CD14-positive monocyte (primary cell): ENCODE data around the gene SPIRE1. TPM values are rescaled to one million over a fixed set of nuclear protein-coding genes. Genes with fewer than 3 reads are reported as not detected.
"Not testable (repeated sequence)": the region's sequence is repeated elsewhere in the genome, so short reads cannot be mapped to it uniquely, and the experiment has no call there.

Source experiments
- DNase-seq, 3 donors: peaks; one replicate each; pipeline ENCODE4 v3.0.0-alpha.2; 2011 to 2022
- H2AFZ ChIP-seq: 2 replicates; pipeline ENCODE4 v1.6.0; 2012; ENCODE audit warnings: mild to moderate bottlenecking, low read depth, low read length, inconsistent platforms; ENCODE audit not compliant: insufficient read depth, poor library complexity, severe bottlenecking
- H3K27ac ChIP-seq, 2 donors: 1 replicate in 1 of 2; 2 replicates in 1 of 2; pipeline ENCODE4 v1.5.1; 2012 to 2013; ENCODE audit warnings: low read length in 2 of 2, control low read depth in 1 of 2, inconsistent platforms in 1 of 2, low read depth in 1 of 2, mild to moderate bottlenecking in 1 of 2
- H3K27me3 ChIP-seq, 2 donors: one replicate each; pipeline versions ENCODE4 v1.6.0 to v1.6.1; 2011 to 2013; ENCODE audit warnings: low read length in 2 of 2; ENCODE audit not compliant: control insufficient read depth in 2 of 2, insufficient read depth in 2 of 2
- H3K36me3 ChIP-seq, 2 donors: replicated peaks in 1 of 2; 1 replicate in 1 of 2; 2 replicates in 1 of 2; pipeline versions ENCODE4 v1.5.1 to v1.6.1; 2012 to 2013; ENCODE audit warnings: low read length in 2 of 2, control low read depth in 1 of 2, inconsistent platforms in 1 of 2, mild to moderate bottlenecking in 1 of 2; ENCODE audit not compliant: insufficient read depth in 2 of 2, control insufficient read depth in 1 of 2
- H3K4me1 ChIP-seq, 2 donors: 1 replicate in 1 of 2; 2 replicates in 1 of 2; pipeline versions ENCODE4 v1.5.1 to v1.6.1; 2012 to 2013; ENCODE audit warnings: low read length in 2 of 2, control low read depth in 1 of 2, inconsistent platforms in 1 of 2, mild to moderate bottlenecking in 1 of 2, moderate library complexity in 1 of 2; ENCODE audit not compliant: insufficient read depth in 2 of 2, control insufficient read depth in 1 of 2
- H3K4me2 ChIP-seq: replicated peaks from 2 replicates; pipeline ENCODE3; 2012; ENCODE audit warnings: low read length, moderate library complexity, mild to moderate bottlenecking; ENCODE audit not compliant: poor library complexity, severe bottlenecking; ENCODE audit errors: extremely low read depth
- H3K4me3 ChIP-seq, 3 experiments: fragments of 200-600 bp in 1 of 3; sonication (generic) in 1 of 3; replicated peaks in 1 of 3; 1 replicate in 2 of 3; 2 replicates in 1 of 3; pipeline ENCODE4 v1.5.1; 2011 to 2013; ENCODE audit warnings: low read length in 3 of 3, mild to moderate bottlenecking in 3 of 3, control low read depth in 2 of 3, low read depth in 2 of 3, inconsistent platforms in 1 of 3, moderate library complexity in 1 of 3
- H3K79me2 ChIP-seq: 2 replicates; pipeline ENCODE4 v1.6.0; 2012; ENCODE audit warnings: mild to moderate bottlenecking, control low read depth, inconsistent platforms, low read length, moderate library complexity; ENCODE audit not compliant: insufficient read depth
- H3K9ac ChIP-seq: 2 replicates; pipeline ENCODE4 v1.6.0; 2017; ENCODE audit warnings: low read length, mild to moderate bottlenecking; ENCODE audit not compliant: insufficient read depth, poor library complexity, severe bottlenecking
- H3K9me3 ChIP-seq, 2 donors: replicated peaks in 1 of 2; 1 replicate in 1 of 2; 2 replicates in 1 of 2; pipeline versions ENCODE4 v1.5.1 to v1.6.1; 2012 to 2013; ENCODE audit warnings: low read length in 2 of 2, control low read depth in 1 of 2; ENCODE audit not compliant: control insufficient read depth in 1 of 2, insufficient read depth in 1 of 2
- H4K20me1 ChIP-seq: 2 replicates; pipeline ENCODE4 v1.6.0; 2012; ENCODE audit warnings: mild to moderate bottlenecking, low read length, control low read depth, moderate library complexity; ENCODE audit not compliant: insufficient read depth
- H3K27ac Mint-ChIP-seq, 7 donors: one replicate each; pipeline ENCODE4 v1.8.0; 2020; ENCODE audit warnings: mild to moderate bottlenecking in 7 of 7, mixed read lengths in 7 of 7, moderate library complexity in 6 of 7, inconsistent platforms in 2 of 7
- H3K27me3 Mint-ChIP-seq, 3 donors: one replicate each; pipeline ENCODE4 v1.8.0; 2021 to 2022; ENCODE audit warnings: low read depth in 3 of 3, mild to moderate bottlenecking in 3 of 3, mixed read lengths in 3 of 3, moderate library complexity in 3 of 3, inconsistent platforms in 1 of 3
- H3K36me3 Mint-ChIP-seq, 2 donors: one replicate each; pipeline ENCODE4 v1.8.0; 2020; ENCODE audit warnings: mixed read lengths in 2 of 2, inconsistent platforms in 1 of 2, mild to moderate bottlenecking in 1 of 2
- H3K4me1 Mint-ChIP-seq: one replicate; pipeline ENCODE4 v1.8.0; 2020; ENCODE audit warnings: mild to moderate bottlenecking, mixed read lengths
- H3K4me3 Mint-ChIP-seq, 2 donors: one replicate each; pipeline ENCODE4 v1.8.0; 2020; ENCODE audit warnings: mild to moderate bottlenecking in 2 of 2, mixed read lengths in 2 of 2, moderate library complexity in 1 of 2
- H3K9me3 Mint-ChIP-seq, 7 donors: one replicate each; pipeline ENCODE4 v1.8.0; 2020 to 2022; ENCODE audit warnings: mixed read lengths in 7 of 7, mild to moderate bottlenecking in 6 of 7, moderate library complexity in 6 of 7, inconsistent platforms in 2 of 7
- WGBS: methylation state at CpG from one replicate; pipeline ENCODE4 v1.1.5; 2013; ENCODE audit warnings: missing lambda C conversion rate; ENCODE audit not compliant: insufficient coverage; 5-methylcytosine and 5-hydroxymethylcytosine counted together
- intact Hi-C, 2 donors: fragments of 100-400 bp; cut with micrococcal nuclease; formaldehyde crosslinking; loops; one replicate each; pipeline versions ENCODE4 v1.15.0 to v1.15.1; 2023
- polyA plus RNA-seq, 3 donors: library from polyadenylated mRNA; depleted of rRNA in 1 of 3; unstranded in 2 of 3; stranded (reverse) in 1 of 3; fragments of 300-500 nt in 2 of 3; fragments of >200 nt in 1 of 3; fragmentation: Illumina TruSeq in 2 of 3; gene quantifications; 1 replicate in 2 of 3; 2 replicates in 1 of 3; pipeline ENCODE4 v1.2.3, GENCODE V29; 2012 to 2021
- TF ChIP-seq, protein P1 (sequence below): fragments of 200-600 bp; IDR thresholded peaks from one replicate; pipeline ENCODE4 v1.8.0; 2022; ENCODE audit warnings: antibody characterized with exemption, mild to moderate bottlenecking

The SPIRE1 gene
- polyA plus RNA-seq, 3 donors, result 1.7 to 1.9 (median 1.8) TPM

DNA sequence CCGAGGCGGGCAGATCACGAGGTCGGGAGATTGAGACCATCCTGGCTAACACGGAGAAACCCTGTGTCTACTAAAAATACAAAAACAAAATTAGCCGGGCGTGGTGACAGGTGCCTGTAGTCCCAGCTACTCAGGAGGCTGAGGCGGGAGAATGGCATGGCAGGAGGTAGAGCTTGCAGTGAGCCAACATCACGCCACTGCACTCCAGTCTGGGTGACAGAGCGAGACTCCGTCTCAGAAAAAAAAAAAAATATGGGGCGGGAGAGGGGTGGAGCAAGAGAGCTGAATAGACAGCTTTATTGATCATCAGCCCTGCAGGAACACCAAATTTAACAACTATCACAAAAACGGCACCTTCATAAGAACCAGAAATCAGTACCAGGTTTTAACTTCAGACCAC lies 106.4 kb downstream of the SPIRE1 start:
- H3K27ac ChIP-seq, H3K36me3 Mint-ChIP-seq, H2AFZ ChIP-seq, DNase-seq, H3K79me2 ChIP-seq, intact Hi-C loops, H3K27me3 ChIP-seq, H3K36me3 ChIP-seq, H3K4me1 ChIP-seq, H3K9ac ChIP-seq, H3K4me3 Mint-ChIP-seq, H3K27me3 Mint-ChIP-seq, H3K4me3 ChIP-seq, H3K27ac Mint-ChIP-seq, H4K20me1 ChIP-seq, H3K4me2 ChIP-seq, H3K4me1 Mint-ChIP-seq: not testable (repeated sequence)
- H3K9me3 ChIP-seq, result peaks cover 29 to 31% of the 10 kb centered on the region in 2 donors
- WGBS, result no CpG with 5 or more reads among the region's 13 CpGs
- H3K9me3 Mint-ChIP-seq, result peaks cover 26 to 40% (median 34%) of the 10 kb centered on the region in 7 donors

- Mint-ChIP-seq H3K27me3 (peaks cover 0 to 3% (median 2%) of the 10 kb centered on the region in 3 donors), H3K9me3 (peaks cover 4 to 26% (median 9%) of the 10 kb centered on the region in 7 donors), H3K27ac (no peak overlapping the region), H3K4me3 (no peak overlapping the region), H3K4me1 (no peaks in the 10 kb centered on the region), H3K36me3 (no peaks in the 10 kb centered on the region)
- intact Hi-C loops, result loop anchor here in 1 of 2 donors (5.0 kb wide), 1 partner anchor 114 kb away; the partner anchor contains the start of gene SPIRE1
- TF ChIP-seq, protein P1, sequence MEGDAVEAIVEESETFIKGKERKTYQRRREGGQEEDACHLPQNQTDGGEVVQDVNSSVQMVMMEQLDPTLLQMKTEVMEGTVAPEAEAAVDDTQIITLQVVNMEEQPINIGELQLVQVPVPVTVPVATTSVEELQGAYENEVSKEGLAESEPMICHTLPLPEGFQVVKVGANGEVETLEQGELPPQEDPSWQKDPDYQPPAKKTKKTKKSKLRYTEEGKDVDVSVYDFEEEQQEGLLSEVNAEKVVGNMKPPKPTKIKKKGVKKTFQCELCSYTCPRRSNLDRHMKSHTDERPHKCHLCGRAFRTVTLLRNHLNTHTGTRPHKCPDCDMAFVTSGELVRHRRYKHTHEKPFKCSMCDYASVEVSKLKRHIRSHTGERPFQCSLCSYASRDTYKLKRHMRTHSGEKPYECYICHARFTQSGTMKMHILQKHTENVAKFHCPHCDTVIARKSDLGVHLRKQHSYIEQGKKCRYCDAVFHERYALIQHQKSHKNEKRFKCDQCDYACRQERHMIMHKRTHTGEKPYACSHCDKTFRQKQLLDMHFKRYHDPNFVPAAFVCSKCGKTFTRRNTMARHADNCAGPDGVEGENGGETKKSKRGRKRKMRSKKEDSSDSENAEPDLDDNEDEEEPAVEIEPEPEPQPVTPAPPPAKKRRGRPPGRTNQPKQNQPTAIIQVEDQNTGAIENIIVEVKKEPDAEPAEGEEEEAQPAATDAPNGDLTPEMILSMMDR, result no peak
- no peak overlapping the region for H3K9ac ChIP-seq
- no peaks in the 10 kb centered on the region for H3K27me3 ChIP-seq
- H3K4me1 ChIP-seq, result no peaks in the 10 kb centered on the region
- H3K4me2 ChIP-seq, result no peak overlapping the region
- no peak overlapping the region for H2AFZ ChIP-seq
- H3K9me3 ChIP-seq, result peaks cover 0 to 17% of the 10 kb centered on the region in 2 donors
- H3K79me2 ChIP-seq, result no peaks in the 10 kb centered on the region
- H3K27ac ChIP-seq, result no peak overlapping the region
- no CpG with 5 or more reads among the region's 3 CpGs for WGBS
- no peaks in the 10 kb centered on the region for H3K36me3 ChIP-seq
- no peak for DNase-seq
- no peak overlapping the region for H3K4me3 ChIP-seq
- no peaks in the 10 kb centered on the region for H4K20me1 ChIP-seq
Observed at GRCh38 chr18:12543697-12544096, 114.2 kb downstream of the SPIRE1 start.
